NCI-H146 treated with DMSO at 0.1 percent for 48 hours (cell line): ENCODE results near the gene GRHPR.
"Not testable (repeated sequence)": the region's sequence is repeated elsewhere in the genome, so short reads cannot be mapped to it uniquely, and the experiment has no call there.

Experiments used
- DNase-seq: peaks from one replicate; lab custom pipeline; 2025; ENCODE audit not compliant: unreplicated experiment; lab: John Stamatoyannopoulos, UW

The GRHPR gene

DNA sequence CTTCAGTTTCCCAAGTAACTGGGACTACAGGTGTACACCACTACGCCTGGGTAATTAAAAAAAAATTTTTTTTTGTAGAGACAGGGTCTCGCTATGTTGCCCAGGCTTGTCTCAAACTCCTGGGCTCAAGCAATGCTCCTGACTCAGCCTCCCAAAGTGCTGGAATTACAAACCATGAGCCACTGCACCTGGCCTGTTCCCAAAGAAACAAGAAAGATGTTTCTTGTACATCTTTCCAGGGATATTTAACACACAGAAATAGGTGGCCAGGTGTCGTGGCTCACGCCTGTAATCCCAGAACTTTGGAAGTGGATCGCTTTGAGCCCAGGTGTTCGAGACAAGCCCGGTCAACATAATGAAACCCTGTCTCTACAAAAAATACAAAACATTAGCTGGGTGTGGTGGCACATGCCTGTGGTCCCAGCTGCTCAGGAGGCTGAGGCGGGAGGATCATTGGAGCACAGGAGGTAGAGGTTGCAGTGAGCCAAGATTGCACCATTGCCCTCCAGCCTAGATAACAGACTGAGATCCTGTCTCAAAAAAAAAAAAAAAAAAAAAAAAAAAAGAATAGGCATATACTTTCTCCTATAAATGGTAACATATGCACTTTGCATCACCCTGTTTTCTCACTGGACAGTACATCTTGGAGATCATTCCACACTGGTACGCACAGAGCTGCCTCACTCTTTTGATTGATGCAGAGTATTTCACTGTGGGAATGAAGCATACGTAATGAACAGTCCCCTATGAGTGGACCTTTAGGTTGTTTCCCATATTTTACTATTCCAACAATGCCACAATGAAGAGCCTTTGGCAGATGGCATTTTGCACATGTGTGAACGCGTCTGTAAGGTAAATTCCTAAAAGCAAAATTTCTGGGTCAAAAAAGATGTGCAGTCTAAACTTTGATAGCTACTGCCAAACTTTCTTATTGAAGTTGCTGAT is 2.0 kb upstream of the GRHPR start:
- DNase-seq, result no peak

DNA sequence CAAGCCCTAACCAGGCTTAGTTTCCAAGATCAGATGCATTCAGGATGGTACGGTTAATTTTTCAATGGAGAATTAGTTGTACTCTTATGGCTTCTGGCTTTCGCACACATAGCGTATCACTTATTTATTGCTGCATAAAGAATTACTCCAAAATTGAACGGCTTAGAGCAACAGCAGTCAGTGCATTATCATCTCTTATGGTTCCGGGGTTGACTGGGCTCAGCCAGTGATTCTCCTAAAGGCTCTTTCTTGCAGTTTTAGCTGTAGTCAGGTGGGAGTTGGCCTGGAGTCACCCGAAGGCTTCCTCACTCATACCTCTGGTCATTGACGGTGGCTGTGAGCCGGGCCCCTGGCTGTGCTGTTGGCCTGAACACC is 595 bp upstream of the GRHPR start:
- DNase-seq, result peak; percentile 52

DNA sequence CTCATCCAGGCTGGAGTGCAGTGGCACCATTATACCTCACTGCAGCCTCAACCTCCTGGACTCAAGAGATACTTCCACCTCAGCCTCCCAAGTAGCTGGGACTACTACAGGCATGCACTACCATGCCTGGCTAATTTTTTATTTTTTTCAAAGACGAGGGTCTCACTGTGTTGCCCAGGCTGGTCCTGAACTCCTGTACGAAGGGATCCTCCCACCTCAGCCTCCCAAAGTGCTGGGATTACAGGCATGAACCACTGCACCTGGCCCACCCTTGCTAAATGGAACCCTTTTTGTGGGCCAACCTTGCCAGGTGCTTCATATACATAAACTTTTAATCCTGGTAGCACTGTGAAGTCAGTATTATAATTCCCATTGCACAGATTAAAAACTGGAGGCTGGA is 1.0 kb downstream of the GRHPR start:
- no peak for DNase-seq

DNA sequence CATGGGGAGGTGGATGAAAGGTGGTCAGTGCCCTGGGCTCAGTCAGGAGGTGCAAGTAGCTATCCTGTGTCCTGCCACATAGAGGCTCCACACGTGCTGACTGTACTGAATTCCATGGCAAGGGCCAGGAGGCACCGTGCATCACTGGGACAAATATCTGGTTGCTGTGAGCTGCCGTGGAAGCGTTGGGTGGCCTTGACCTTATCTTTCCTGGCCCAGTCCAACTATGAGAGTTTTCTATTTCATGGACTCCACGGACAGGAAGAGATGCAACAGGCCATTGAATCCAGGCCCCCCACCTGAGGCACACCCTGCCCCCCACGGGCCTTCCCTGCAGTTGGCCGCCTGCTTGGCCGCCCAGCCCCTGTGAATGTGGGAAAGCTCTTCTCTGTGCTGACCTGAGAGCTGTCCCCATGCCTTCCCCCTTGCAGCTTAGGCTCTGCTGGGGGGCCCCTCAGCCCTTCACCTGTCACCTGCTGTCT is 1.7 kb downstream of the GRHPR start:
- DNase-seq, result no peak

DNA sequence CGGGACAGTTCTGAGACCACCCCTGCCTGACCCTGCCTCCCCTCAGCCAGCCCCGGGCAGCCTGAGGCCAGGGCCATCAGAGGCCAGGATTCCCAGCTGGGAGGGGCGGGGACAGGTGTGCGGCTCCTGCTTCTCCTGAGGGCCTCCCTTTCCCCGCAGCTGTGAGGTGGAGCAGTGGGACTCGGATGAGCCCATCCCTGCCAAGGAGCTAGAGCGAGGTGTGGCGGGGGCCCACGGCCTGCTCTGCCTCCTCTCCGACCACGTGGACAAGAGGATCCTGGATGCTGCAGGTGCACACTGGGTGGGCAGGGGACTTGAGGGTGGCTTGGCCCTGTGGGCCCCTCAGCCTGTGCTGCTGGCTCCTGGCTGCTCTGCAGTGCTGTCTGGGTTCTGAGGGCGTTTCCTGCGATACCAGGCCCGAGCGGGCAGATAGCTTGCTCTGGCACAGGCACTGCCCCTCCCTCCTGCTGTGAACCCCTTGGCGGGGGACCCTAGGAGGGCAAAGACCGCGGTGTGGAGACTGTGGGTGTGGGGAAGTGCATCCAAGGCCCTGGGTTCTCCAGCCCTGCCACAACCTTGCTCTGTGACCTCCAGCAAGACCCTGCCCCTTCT is 2.3 kb downstream of the GRHPR start:
- no peak for DNase-seq

DNA sequence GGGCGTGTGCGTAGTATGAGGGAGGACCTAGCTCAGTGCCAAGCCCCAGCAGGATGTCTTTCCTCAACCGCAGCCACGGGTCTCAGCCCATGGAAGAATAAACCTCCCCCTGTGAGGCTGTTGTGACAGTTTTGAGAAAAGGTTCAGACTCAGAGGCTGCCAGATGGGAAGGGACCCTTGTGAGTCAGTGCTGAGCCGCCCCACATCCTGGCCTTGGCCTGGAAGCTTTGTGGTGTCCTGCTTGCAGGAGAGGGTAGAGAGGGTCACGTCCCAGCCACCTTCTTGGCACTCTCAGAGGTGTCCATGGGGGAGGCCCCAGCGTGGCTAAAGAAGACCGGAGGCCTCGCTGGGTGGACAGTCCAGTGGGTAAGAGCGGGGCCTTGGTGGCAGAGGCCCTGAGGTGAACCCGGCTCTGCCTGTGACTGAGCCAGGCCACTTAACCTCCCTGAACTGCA is 2.8 kb downstream of the GRHPR start:
- DNase-seq, result no peak

DNA sequence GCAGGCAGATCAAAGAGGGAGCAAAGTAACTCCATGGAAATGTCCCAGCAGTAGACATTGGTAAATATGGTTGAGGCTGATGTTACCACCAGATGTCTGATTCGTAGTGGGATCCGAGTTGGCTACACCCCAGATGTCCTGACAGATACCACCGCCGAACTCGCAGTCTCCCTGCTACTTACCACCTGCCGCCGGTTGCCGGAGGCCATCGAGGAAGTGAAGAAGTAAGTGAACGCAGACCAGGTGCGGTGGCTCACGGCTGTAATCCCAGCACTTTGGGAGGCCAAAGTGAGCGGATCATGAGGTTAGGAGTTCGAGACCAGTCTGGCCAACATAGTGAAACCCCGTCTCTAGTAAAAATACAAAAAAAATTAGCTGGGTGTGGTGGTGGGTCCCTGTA is 3.9 kb downstream of the GRHPR start:
- DNase-seq, result not testable (repeated sequence)

DNA sequence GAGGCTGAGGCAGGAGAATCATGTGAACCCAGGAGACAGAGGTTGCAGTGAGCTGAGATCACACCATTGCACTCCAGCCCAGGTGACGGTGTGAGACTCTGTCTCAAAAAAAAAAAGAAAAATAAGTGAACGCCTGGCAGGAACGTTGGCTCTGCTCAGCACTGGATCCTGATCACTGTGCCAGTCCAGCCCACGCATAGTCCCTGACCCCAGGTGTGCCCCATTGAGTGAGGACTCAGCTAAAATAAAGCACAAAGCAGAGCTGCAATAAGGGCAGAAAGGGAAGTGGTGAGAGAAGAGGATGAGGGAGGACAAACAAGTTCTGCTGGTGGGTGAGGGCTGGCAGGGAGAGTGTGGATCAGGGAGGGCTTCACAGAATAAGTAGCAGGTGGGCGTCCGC is 4.3 kb downstream of the GRHPR start:
- no peak for DNase-seq

DNA sequence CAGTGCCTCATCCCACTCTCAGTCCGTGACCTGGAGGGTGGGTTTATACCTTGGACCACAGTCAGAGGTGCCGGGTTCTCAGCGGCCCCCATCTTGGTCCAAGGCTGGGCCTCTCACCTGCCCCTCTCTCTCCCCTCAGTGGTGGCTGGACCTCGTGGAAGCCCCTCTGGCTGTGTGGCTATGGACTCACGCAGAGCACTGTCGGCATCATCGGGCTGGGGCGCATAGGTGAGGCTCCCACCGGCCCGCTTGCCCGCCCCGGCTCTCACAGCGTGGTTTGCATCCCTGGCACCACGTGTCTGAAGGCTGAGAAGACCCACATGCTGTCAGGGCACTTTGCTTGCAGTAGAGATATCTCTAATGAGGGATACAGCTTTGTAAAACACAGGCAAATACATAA is 5.8 kb downstream of the GRHPR start:
- DNase-seq, result no peak

DNA sequence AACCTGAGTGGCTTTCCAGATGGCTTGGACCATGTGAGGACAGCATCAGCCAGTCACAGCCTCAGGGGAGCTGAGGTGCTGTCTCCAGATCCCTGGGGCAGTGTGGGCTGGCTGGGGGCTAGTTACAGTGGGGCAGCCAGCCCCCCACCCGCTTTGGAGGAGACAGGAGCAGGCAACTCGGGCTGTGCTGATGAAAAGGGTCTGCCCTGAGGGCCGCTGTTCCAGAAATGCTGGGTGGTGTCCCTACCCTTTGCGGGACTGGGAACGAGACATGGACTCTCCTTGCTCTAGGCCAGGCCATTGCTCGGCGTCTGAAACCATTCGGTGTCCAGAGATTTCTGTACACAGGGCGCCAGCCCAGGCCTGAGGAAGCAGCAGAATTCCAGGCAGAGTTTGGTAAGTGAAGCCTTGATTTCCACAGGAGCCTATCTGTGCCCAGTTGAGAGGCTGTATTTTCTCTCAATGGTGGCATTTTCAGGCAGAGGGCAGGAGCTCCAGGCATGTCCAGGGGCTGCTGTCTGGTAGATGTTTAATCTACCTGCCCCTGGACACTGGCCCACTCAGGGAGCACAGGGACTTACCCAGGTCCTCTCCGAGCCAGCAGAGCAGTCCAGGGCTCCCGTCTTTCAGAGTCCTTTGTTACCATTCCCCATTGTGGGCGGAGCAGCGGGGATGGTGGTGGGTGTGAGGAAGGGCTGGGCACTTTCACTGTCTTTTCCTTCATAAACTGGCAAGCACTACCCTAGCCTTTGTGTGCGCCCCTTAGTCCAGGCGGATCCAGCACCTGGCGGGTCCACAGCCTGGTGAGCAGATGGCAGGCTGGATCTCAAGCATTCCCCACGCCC is 7.2 kb downstream of the GRHPR start:
- no peak for DNase-seq

DNA sequence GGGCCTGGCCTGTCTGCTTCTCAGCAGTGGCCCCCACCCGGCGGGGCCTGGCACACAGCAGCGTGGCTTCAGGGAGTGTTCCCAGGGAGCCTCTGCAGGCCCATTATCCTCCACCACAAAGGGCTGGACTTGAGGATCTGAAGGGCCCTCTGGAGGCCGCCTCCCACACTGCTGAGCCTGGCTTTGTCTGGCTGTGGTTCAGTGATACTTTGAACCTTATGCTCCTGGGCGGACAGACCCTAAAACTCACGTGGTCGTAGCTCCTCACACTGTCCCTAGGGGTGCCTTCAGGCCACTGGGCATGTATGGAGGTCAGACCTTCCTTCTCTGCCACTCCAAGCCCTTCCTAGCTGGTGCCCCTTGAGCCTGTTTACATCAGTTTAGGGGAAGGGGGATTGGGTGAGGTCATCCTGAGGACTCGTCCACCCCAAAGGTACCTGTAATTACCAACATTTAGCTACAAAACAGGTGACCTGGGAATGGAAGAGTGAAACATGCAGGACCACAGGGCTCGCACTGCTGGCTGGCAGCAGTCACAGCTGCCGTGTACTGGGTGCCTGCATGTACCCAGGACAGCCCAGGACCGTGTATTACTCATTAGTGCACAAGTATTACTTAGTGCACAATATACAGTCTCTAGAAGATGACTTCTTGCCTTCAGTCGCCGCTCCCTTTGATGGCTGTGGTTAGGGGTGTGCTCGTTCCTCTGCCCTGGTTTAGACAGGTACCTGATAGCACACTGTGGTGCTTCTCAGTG is 8.5 kb downstream of the GRHPR start:
- no peak for DNase-seq

DNA sequence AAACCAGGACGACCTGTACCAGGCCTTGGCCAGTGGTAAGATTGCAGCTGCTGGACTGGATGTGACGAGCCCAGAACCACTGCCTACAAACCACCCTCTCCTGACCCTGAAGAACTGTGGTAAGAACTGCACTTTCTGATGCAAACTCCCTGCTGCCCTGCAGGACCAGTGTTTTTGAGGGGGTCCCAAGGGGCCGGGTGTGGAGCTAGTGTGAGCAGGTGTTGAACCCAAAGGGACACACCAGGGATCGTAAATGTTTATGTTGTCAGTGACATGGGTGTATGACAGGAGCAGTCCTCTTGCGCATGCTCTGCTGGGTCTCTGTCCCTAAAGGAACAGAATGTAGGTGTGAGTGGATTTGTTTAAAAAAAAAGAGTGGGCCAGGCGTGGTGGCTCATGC is 9.5 kb downstream of the GRHPR start:
- DNase-seq, result no peak

DNA sequence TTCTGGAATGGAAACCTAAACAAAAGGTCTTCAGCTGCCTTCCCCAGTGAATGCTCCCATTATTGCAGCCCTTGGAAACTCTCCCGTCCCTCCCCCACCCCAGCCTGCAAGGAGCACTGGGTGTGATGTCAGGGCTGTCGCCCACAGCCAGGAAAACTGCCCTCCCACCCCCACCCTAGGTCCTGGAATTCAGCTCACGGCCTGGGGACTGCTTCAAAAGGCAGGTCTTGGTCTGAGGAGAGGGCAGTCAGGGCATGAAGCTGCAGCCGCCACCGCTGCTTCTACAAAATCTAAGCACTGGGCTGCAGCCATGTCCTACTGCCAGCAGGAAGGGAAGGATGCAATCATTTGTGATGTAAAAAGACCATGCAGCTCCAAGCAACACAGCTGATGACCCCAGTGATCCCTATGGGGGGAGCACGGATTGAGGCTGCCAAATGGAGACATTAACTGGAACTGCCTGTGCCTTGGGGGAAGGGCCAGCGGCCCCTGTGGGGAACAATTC is 11.4 kb downstream of the GRHPR start:
- no peak for DNase-seq

DNA sequence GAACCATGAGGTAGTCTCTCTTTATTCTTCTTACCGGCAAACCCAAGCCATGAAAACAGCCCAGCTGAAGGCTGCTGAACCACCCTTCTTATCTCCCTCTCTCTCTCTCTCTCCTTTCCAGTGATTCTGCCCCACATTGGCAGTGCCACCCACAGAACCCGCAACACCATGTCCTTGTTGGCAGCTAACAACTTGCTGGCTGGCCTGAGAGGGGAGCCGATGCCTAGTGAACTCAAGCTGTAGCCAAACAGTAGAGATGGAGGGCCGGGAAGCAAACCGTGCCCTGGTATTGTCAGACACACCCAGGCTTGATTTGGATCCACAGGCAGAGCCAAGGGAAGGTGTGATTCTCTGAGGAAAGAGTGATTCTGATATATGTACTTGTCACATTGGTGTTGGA is 14.0 kb downstream of the GRHPR start:
- DNase-seq, result no peak

DNA sequence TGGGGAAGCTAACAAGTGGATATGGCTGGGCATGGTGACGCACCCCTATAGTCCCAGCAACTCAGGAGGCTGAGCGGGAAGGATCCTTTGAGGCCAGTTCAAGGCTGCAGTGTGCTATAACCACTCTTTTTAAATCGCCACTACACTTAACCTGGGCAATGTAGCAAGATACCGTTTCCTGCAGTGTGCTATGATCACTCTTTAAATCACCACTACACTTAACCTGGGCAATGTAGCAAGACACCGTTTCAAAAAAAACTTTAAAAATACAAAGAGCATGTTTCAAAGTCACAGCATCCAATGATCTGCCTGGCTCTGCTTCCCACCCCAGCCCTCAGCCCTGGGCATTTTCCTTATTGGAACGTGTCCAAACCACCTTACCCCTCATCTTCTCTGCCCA is 14.5 kb downstream of the GRHPR start:
- no peak for DNase-seq

DNA sequence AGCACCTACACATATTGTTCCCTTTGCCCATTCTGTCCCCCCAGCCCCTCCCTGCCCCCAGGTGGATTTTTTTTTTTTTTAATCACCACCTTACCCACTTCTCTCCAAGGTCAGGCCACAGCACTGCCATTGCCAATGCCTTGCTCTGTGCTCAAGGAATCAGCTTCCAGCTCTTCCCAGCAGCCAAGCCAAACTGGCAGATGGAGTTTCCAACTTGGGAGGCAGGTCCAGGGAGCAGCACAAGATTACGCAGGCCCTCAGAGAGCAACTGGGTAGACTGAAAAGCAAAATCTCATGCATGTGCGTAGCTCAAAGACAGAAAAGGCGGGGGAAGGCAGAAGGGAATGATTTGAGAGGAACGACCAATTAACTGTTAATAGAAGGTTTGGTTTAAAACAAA is 15.1 kb downstream of the GRHPR start:
- DNase-seq, result no peak

DNA sequence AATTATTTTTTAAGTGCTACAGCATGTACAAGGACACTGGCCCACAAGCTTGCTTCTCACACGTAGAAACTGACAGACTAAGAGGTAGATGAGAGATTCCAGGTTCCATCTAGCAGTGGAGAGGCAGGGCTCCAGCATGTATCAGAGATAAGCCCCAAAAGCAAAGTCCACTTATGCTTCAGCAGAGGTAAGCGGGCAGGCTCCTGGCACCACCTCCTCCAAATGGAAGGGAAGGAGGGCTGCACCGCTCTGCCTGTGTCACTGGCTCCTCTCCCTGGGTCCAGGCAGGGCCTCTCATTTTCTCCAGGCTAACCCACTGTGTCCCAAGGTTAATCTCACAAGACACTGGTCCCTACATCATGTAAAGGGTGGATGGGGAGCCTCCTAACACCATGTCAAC is 15.9 kb downstream of the GRHPR start:
- DNase-seq, result no peak

DNA sequence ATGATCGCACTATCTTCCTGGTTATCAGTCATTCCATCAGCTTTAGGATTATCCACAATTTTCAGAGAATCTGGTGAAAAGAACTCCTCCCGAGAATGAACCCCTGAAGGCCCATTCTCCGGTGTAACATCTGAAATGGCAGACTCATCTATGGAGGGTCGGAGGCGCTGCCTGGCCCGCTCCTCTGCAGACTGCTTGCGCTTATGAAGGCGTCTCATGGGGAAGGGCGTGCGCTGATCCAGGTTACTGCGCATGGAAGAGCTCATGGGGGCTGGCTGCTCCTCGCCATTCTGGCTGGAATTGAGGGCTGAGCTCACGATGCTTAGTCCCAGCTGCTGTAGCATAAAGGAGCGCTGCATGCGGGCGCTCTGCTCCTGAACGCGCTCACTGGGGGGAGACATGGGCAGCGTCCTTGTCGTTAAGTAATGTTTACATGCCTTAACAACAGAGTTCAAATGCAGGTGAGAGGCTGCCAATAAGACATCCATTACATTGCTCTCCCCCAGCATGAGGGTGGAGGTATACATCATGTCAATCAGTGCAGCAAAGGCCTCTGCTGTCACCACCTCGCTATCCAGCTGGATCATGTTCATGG is 19.4 kb downstream of the GRHPR start:
- no peak for DNase-seq

DNA sequence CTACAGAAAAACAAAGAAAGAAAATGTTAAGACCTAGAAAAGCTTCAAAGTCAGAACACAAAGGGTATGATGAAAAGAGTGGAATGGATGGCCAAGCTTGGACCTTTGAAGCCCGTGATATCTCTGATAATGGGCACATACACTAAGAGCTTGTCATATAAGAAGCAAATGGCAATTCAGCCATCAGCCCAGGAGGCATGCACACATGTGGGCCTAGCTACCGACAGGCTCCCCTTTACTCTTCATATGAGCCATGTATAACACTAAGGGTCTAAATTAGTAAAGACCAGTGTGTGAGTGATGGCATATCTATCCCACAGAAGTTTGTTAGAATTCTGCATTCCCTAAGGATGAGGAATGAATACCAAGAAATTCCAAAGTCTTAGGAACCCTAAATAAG is 20.1 kb downstream of the GRHPR start:
- no peak for DNase-seq

DNA sequence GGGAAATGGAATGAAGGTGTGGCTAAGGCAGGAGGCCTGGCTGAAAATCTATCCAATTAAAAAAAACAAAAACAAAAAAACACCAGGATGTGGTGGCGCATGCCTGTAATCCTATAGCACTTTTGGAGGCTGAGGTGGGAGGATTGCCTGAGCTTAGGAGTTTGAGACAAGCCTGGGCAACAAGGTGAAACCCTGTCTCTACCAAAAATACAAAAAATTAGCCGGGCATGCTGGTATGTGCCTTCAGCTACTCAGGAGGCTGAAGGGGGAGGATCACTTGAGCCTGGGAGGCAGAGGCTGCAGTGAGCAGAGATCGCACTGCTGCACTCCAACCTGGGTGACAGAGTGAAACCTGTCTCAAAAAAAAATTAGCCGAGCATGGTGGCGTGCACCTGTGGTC is 21.1 kb downstream of the GRHPR start:
- DNase-seq, result no peak
